Mucosa of rectum (tissue), 2 donors: ENCODE data around the gene TRIM44.
"Not testable (repeated sequence)": the region's sequence is repeated elsewhere in the genome, so short reads cannot be mapped to it uniquely, and the experiment has no call there.

Source experiments
- H3K27ac ChIP-seq, 2 donors: one replicate each; pipeline ENCODE4 v1.7.0; 2013; ENCODE audit warnings: inconsistent platforms in 2 of 2, low read depth in 2 of 2, low read length in 2 of 2
- H3K27me3 ChIP-seq, 2 donors: one replicate each; pipeline ENCODE4 v1.7.0; 2013; ENCODE audit warnings: low read length in 2 of 2; ENCODE audit not compliant: control insufficient read depth in 2 of 2, insufficient read depth in 2 of 2
- H3K36me3 ChIP-seq, 2 donors: one replicate each; pipeline ENCODE4 v1.7.0; 2013; ENCODE audit warnings: low read length in 2 of 2; ENCODE audit not compliant: control insufficient read depth in 2 of 2, insufficient read depth in 2 of 2
- H3K4me1 ChIP-seq, 2 donors: one replicate each; pipeline ENCODE4 v1.7.0; 2013; ENCODE audit warnings: low read length in 2 of 2, mild to moderate bottlenecking in 1 of 2; ENCODE audit not compliant: control insufficient read depth in 2 of 2, insufficient read depth in 2 of 2
- H3K4me3 ChIP-seq, 2 donors: one replicate each; pipeline ENCODE4 v1.7.0; 2013; ENCODE audit warnings: low read length in 2 of 2
- H3K9ac ChIP-seq, 2 donors: one replicate each; pipeline ENCODE4 v1.7.0; 2013; ENCODE audit warnings: low read length in 2 of 2, low read depth in 1 of 2, mild to moderate bottlenecking in 1 of 2
- H3K9me3 ChIP-seq, 2 donors: one replicate each; pipeline ENCODE4 v1.7.0; 2013; ENCODE audit warnings: low read length in 2 of 2; ENCODE audit not compliant: control insufficient read depth in 2 of 2
- donor health status: healthy.
- donor health status: Normal muscosa, but diverticular disease.

Gene TRIM44

DNA sequence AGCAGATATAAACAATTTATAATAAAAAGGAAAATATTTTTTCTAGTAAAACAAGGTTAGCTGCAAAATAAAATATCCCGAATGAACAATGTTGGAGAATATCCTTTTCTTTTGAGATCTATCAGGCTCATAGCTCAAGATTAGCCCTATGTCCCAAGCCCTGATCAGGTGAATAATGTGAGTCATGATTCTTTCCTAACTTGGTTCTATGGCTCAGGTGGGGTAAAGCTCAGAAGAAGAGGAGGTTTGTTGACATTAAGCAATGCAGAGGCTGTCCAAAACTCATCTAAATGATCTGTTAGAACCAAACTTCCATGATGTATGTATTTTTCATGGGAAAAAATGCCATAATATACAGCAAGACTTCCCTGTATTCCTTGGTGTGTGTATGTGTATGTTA is 86.1 kb downstream of the TRIM44 start:
- Histone ChIP-seq H3K36me3 (no peaks in the 10 kb centered on the region), H3K4me3 (no peak overlapping the region), H3K9ac (no peak overlapping the region), H3K9me3 (no peaks in the 10 kb centered on the region), H3K27me3 (no peaks in the 10 kb centered on the region), H3K27ac (no peak overlapping the region), H3K4me1 (no peaks in the 10 kb centered on the region)

DNA sequence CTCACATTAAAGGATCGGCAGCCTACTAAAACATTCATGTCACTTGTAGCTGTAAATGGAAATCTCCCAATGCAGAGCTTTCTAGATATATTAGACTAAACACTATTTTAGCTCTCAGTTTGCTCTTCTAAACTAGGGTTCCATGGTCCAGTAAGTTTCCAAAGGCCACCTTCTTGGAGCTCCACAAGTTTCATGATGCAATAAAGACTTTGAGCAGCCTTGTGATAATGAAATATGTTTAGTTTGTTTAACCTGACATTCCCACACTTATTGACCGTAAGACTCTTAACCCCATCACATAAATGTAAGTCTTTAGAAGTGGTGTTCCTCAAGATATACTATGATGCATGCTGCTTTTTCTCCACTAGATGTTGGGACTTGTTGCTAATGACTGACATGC is 87.7 kb downstream of the TRIM44 start:
- Histone ChIP-seq H3K9ac (no peak overlapping the region), H3K9me3 (no peaks in the 10 kb centered on the region), H3K27me3 (no peaks in the 10 kb centered on the region), H3K36me3 (no peaks in the 10 kb centered on the region), H3K27ac (no peak overlapping the region), H3K4me1 (no peaks in the 10 kb centered on the region), H3K4me3 (no peak overlapping the region)

DNA sequence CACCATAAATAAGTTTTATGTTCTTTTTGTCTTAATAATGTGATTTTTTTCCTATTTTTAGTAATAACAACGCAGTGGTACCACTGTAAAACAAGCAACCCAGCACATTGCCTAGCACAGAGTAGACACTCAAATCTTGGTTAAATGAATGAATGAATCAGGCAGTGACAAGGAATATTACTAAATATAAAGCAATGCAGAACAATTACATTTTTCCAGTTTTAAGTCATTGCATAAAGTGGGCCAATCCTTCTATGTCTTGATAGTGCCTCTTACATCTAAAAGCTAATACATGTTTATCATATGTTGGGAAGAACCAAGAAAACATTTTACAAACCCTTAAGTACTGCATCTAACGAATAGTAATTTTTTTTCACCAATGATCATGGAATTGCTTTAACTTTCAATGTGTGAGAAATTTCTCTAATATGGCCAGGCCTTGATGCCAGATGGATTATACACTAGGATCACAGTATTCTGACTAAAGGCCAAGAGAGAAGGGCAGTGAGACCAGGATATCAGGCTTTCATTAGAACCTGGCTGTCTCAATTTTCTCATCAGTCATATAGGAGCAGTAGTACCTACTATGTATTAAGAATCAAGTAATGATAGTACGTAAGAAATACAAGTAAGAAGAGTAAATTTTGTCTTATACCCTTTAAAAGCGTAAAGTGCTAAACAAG is 88.5 kb downstream of the TRIM44 start:
- H3K4me3 ChIP-seq, result no peak overlapping the region
- H3K27ac ChIP-seq, result no peak overlapping the region
- no peaks in the 10 kb centered on the region for H3K36me3 ChIP-seq
- no peaks in the 10 kb centered on the region for H3K4me1 ChIP-seq
- no peaks in the 10 kb centered on the region for H3K9me3 ChIP-seq
- H3K27me3 ChIP-seq, result no peaks in the 10 kb centered on the region
- H3K9ac ChIP-seq, result no peak overlapping the region

GRCh38 chr11:35751664-35752061 is 89.1 kb downstream of the TRIM44 start:
- Histone ChIP-seq H3K36me3 (no peaks in the 10 kb centered on the region), H3K27ac (no peak overlapping the region), H3K9ac (no peak overlapping the region), H3K4me3 (no peak overlapping the region), H3K4me1 (no peaks in the 10 kb centered on the region), H3K27me3 (no peaks in the 10 kb centered on the region), H3K9me3 (no peaks in the 10 kb centered on the region)

GRCh38 chr11:35752115-35752514 is 89.5 kb downstream of the TRIM44 start:
- Histone ChIP-seq H3K9ac (no peak overlapping the region), H3K36me3 (no peaks in the 10 kb centered on the region), H3K4me3 (no peak overlapping the region), H3K27me3 (no peaks in the 10 kb centered on the region), H3K9me3 (no peaks in the 10 kb centered on the region), H3K27ac (no peak overlapping the region), H3K4me1 (no peaks in the 10 kb centered on the region)

DNA sequence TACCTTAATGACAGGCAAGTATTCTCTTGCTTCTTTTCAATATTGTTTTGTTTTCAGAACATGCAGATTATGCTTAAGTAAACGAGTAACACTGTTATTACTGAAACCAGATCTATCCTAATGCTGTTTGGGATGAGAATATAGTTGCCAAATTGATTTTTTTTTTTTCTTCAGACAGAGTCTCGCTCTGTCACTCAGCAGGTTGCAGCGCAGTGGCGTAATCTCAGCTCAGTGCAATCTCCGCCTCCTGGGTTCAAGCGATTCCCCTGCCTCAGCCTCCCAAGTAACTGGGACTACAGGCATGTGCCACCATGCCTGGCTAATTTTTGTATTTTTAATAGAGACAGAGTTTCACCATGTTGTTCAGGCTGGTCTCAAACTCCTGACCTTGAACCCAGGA is 91.0 kb downstream of the TRIM44 start:
- not testable (repeated sequence) for H3K4me1 ChIP-seq, H3K4me3 ChIP-seq, H3K9ac ChIP-seq, H3K9me3 ChIP-seq, H3K36me3 ChIP-seq, H3K27me3 ChIP-seq, H3K27ac ChIP-seq

DNA sequence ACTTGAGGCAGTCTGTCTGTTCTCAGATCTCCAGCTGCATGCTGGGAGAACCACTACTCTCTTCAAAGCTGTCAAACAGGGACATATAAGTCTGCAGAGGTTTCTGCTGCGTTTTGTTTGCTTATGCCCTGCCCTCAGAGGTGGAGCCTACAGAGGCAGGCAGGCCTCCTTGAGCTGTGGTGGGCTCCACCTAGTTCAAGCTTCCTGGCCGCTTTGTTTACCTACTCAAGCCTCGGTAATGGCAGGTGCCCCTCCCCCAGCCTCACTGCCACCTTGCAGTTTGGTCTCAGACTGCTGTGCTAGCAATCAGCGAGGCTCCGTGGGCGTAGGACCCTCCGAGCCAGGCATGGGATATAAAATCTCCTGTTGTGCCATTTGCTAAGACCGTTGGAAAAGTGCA is 97.4 kb downstream of the TRIM44 start:
- not testable (repeated sequence) for H3K4me3 ChIP-seq, H3K27me3 ChIP-seq, H3K27ac ChIP-seq, H3K36me3 ChIP-seq, H3K9me3 ChIP-seq, H3K4me1 ChIP-seq, H3K9ac ChIP-seq

DNA sequence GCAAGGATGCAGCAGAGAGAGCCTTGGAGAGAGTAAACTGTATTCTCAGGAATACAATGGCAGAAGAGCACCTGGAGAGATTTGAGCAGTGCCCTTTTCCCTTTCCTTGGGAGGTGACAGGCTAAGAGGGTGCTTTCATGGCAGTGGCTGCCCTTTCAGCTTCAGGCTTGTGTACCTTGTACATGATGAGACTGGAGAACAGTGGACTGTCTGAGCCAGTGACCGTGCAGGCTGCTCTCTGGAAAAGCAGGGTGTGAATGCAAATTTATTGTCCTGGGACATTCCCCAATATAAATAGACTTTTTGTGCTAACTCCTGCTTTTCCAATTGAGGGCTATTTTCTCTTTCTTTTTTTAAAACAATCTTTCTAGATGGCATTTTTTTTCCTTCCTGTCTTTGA is 99.3 kb downstream of the TRIM44 start:
- Histone ChIP-seq H3K27me3 (no peaks in the 10 kb centered on the region), H3K4me3 (no peak overlapping the region), H3K9me3 (no peaks in the 10 kb centered on the region), H3K9ac (no peak overlapping the region), H3K4me1 (no peaks in the 10 kb centered on the region), H3K36me3 (no peaks in the 10 kb centered on the region), H3K27ac (no peak overlapping the region)

- no peak overlapping the region for H3K27ac ChIP-seq
- H3K27me3 ChIP-seq, result no peaks in the 10 kb centered on the region
- no peaks in the 10 kb centered on the region for H3K36me3 ChIP-seq
- H3K9ac ChIP-seq, result no peak overlapping the region
- no peaks in the 10 kb centered on the region for H3K4me1 ChIP-seq
- H3K4me3 ChIP-seq, result no peak overlapping the region
- H3K9me3 ChIP-seq, result no peaks in the 10 kb centered on the region
Measured at GRCh38 chr11:35763301-35763700, 100.7 kb downstream of the TRIM44 start.

DNA sequence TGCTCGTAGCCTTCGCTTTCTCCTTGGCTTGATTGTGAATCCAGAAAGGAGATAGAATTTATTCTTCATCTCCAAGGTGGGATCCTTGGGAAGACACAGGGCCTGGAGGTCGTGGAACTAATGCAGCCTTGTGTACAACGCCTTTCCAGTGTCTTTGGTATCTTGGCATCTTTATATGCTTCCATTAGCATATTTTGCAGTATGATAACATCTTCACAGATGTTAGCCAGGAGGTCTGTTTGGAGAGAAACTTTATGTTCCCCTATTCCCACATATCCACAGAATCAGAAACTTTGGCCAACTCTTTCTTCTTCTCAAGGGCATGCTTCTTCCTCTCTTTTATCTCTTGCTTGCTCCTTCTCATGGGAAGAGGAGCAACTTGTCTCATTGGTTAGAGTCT is 101.2 kb downstream of the TRIM44 start:
- H3K27ac ChIP-seq, result no peak overlapping the region
- no peak overlapping the region for H3K4me3 ChIP-seq

DNA sequence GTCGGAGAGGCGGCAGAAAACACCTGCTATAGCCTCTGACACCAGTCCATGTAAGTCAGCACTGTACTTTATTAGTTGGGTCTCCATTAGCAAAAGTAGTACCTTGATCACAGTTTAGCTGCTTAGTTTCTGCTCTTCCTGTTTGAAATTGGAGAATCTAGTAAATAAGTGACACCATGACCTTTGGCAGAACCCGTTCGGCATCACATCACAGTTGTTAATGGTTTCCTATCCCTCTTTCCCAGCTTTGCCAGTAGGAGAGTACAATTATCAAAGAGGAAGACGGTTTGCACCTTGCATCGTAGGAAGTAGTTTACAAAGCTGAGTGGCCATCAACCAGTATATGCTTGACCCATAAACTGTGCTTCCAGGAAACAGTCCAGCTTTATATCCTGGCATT is 101.8 kb downstream of the TRIM44 start:
- no peak overlapping the region for H3K27ac ChIP-seq
- H3K36me3 ChIP-seq, result no peaks in the 10 kb centered on the region
- no peaks in the 10 kb centered on the region for H3K9me3 ChIP-seq
- no peaks in the 10 kb centered on the region for H3K4me1 ChIP-seq
- no peak overlapping the region for H3K4me3 ChIP-seq
- H3K9ac ChIP-seq, result no peak overlapping the region
- no peaks in the 10 kb centered on the region for H3K27me3 ChIP-seq

More for the DNA sequence above, 101.2 kb downstream of the TRIM44 start:
- Histone ChIP-seq H3K9me3 (no peaks in the 10 kb centered on the region), H3K4me1 (no peaks in the 10 kb centered on the region), H3K36me3 (no peaks in the 10 kb centered on the region), H3K27me3 (no peaks in the 10 kb centered on the region), H3K9ac (no peak overlapping the region)
